Neural cell (in vitro differentiated cells): Measurements from ENCODE around the gene COX17. TPM values are rescaled to one million over a fixed set of nuclear protein-coding genes. Genes with fewer than 3 reads are reported as not detected.

ENCODE experiments used
- H2AFZ ChIP-seq: fragments of 200-600, 300-800 bp; sonication (generic), shearing (Covaris generic); 2 replicates; pipeline ENCODE4 v1.6.0; 2014; ENCODE audit warnings: low read depth, mild to moderate bottlenecking, antibody characterized with exemption, low read length, moderate library complexity
- H3F3A ChIP-seq: fragments of 200-600 bp; shearing (Covaris generic); 2 replicates; pipeline ENCODE4 v1.6.1; 2016; ENCODE audit warnings: mild to moderate bottlenecking, moderate library complexity, mixed read lengths, antibody characterized with exemption, low read length; ENCODE audit not compliant: insufficient read depth, poor library complexity, severe bottlenecking
- H3K27ac ChIP-seq: fragments of 200-600, 300-800 bp; sonication (generic), shearing (Covaris generic); 2 replicates; pipeline ENCODE4 v1.5.1; 2014; ENCODE audit warnings: mild to moderate bottlenecking, low read length, moderate library complexity
- H3K27me3 ChIP-seq: fragments of 300-800, 200-600 bp; sonication (generic), shearing (Covaris generic); 2 replicates; pipeline ENCODE4 v1.6.0; 2014; ENCODE audit warnings: mild to moderate bottlenecking, low read depth, low read length, moderate library complexity; ENCODE audit not compliant: insufficient read depth
- H3K36me3 ChIP-seq: fragments of 300-800, 200-600 bp; sonication (generic), shearing (Covaris generic); 2 replicates; pipeline ENCODE4 v1.5.1; 2014; ENCODE audit warnings: mild to moderate bottlenecking, antibody characterized with exemption, low read length, moderate library complexity; ENCODE audit not compliant: insufficient read depth
- H3K4me2 ChIP-seq: fragments of 300-800, 200-600 bp; sonication (generic), shearing (Covaris generic); 2 replicates; pipeline ENCODE4 v1.6.0; 2014; ENCODE audit warnings: mild to moderate bottlenecking, low read length
- H3K4me3 ChIP-seq: fragments of 300-800, 200-600 bp; sonication (generic), shearing (Covaris generic); 2 replicates; pipeline ENCODE4 v1.5.1; 2014; ENCODE audit warnings: mild to moderate bottlenecking, low read length, moderate library complexity
- H3K79me2 ChIP-seq: fragments of 200-600 bp; shearing (Covaris generic); replicated peaks from 2 replicates; pipeline ENCODE4 v1.6.0; 2014; ENCODE audit warnings: mild to moderate bottlenecking, low read length, moderate library complexity; ENCODE audit not compliant: insufficient read depth
- H3K9ac ChIP-seq: fragments of 300-800, 200-600 bp; sonication (generic), shearing (Covaris generic); 2 replicates; pipeline ENCODE4 v1.6.1; 2016; ENCODE audit warnings: mild to moderate bottlenecking, low read length, mixed read lengths
- H3K9me2 ChIP-seq: fragments of 200-600 bp; shearing (Covaris generic); 2 replicates; pipeline ENCODE4 v1.6.1; 2016; ENCODE audit warnings: mild to moderate bottlenecking, low read length, mixed read lengths; ENCODE audit not compliant: insufficient read depth
- H3K9me3 ChIP-seq: fragments of 200-600, 300-800 bp; sonication (generic), shearing (Covaris generic); 2 replicates; pipeline ENCODE4 v1.6.1; 2016; ENCODE audit warnings: mild to moderate bottlenecking, mixed run types, low read length, moderate library complexity, mixed read lengths
- H4K20me1 ChIP-seq: fragments of 200-600 bp; shearing (Covaris generic); 2 replicates; pipeline ENCODE4 v1.6.1; 2016; ENCODE audit warnings: mild to moderate bottlenecking, mixed run types; ENCODE audit not compliant: insufficient read depth
- CTCF ChIP-seq: fragments of 450-650 bp; IDR thresholded peaks from 2 replicates; pipeline ENCODE4 v1.5.1; 2014; ENCODE audit warnings: antibody characterized with exemption, mild to moderate bottlenecking, moderate library complexity; ENCODE audit not compliant: poor library complexity, severe bottlenecking
- EP300 ChIP-seq: fragments of 450-650 bp; conservative IDR thresholded peaks from 2 replicates; pipeline ENCODE4 v1.6.1; 2014; ENCODE audit warnings: antibody characterized with exemption, mild to moderate bottlenecking, moderate library complexity; ENCODE audit not compliant: poor library complexity, severe bottlenecking
- EZH2 ChIP-seq: fragments of 200-600, 300-800 bp; shearing (Covaris generic), sonication (generic); IDR thresholded peaks from 2 replicates; pipeline ENCODE4 v1.6.1; 2014; ENCODE audit warnings: antibody characterized with exemption, low read length, borderline replicate concordance, mild to moderate bottlenecking; ENCODE audit not compliant: insufficient read depth, poor library complexity, severe bottlenecking
- MXI1 ChIP-seq: fragments of 450-650 bp; conservative IDR thresholded peaks from 2 replicates; pipeline ENCODE4 v1.6.1; 2014; ENCODE audit warnings: antibody characterized with exemption, mild to moderate bottlenecking; ENCODE audit not compliant: poor library complexity, severe bottlenecking
- POLR2AphosphoS5 ChIP-seq: IDR thresholded peaks from 2 replicates; pipeline ENCODE4 v1.6.1; 2012
- RAD21 ChIP-seq: fragments of 450-650 bp; conservative IDR thresholded peaks from 2 replicates; pipeline ENCODE4 v1.6.1; 2014; ENCODE audit warnings: antibody characterized with exemption, mild to moderate bottlenecking, moderate library complexity
- REST ChIP-seq: IDR thresholded peaks from 2 replicates; pipeline ENCODE4 v1.6.1; 2012; ENCODE audit warnings: borderline replicate concordance
- SMC3 ChIP-seq: fragments of 450-650 bp; conservative IDR thresholded peaks from 2 replicates; pipeline ENCODE4 v1.6.1; 2014; ENCODE audit warnings: antibody characterized with exemption, mild to moderate bottlenecking, moderate library complexity; ENCODE audit not compliant: poor library complexity
- TAF1 ChIP-seq: IDR thresholded peaks from 2 replicates; pipeline ENCODE4 v1.6.1; 2012; ENCODE audit warnings: low read depth
- polyA plus RNA-seq: library from polyadenylated mRNA; depleted of rRNA; stranded (reverse); fragments of >200 nt; gene quantifications from 2 replicates; pipeline ENCODE4 v1.2.3, GENCODE V29; 2014

The COX17 gene
- polyA plus RNA-seq, 1 donor from 2014 or later: 49.4 TPM

- Histone ChIP-seq H3K9ac (no peak overlapping the region), H3K27me3 (no peaks in the 10 kb centered on the region), H3K4me2 (no peak overlapping the region), H3K27ac (no peak overlapping the region), H3K9me3 (no peaks in the 10 kb centered on the region), H2AFZ (no peak overlapping the region), H3K79me2 (no peaks in the 10 kb centered on the region), H3K4me3 (no peak overlapping the region), H3K9me2 (no peaks in the 10 kb centered on the region), H4K20me1 (no peaks in the 10 kb centered on the region), H3F3A (no peaks in the 10 kb centered on the region), H3K36me3 (no peaks in the 10 kb centered on the region)
- TF ChIP-seq RAD21 (no peak), MXI1 (no peak), EZH2 (no peak), POLR2AphosphoS5 (no peak), TAF1 (no peak), REST (no peak), SMC3 (no peak), EP300 (no peak), CTCF (no peak)
Observed at GRCh38 chr3:119647843-119648575, 29.2 kb downstream of the COX17 start.

GRCh38 chr3:119647171-119647570, 30.0 kb downstream of the COX17 start:
- Histone ChIP-seq H3K9me2 (no peaks in the 10 kb centered on the region), H3K4me3 (no peak overlapping the region), H3K9me3 (no peaks in the 10 kb centered on the region), H3K27me3 (no peaks in the 10 kb centered on the region), H3K79me2 (no peaks in the 10 kb centered on the region), H3K27ac (no peak overlapping the region), H2AFZ (no peak overlapping the region), H3K4me2 (no peak overlapping the region), H3K36me3 (peaks cover 2% of the 10 kb centered on the region), H3F3A (no peaks in the 10 kb centered on the region), H4K20me1 (no peaks in the 10 kb centered on the region), H3K9ac (no peak overlapping the region)
- TF ChIP-seq SMC3 (no peak), EZH2 (no peak), REST (no peak), CTCF (no peak), MXI1 (no peak), EP300 (no peak)
